GM18909 (cell line): ENCODE results near the gene DYNC1LI2.
"Not testable (repeated sequence)": the region's sequence is repeated elsewhere in the genome, so short reads cannot be mapped to it uniquely, and the experiment has no call there.

Source experiments
- ATAC-seq: cut with Tn5 transposase; IDR thresholded peaks from one replicate; pipeline ENCODE4 v1.9.1; 2021; ENCODE audit warnings: mild to moderate bottlenecking; ENCODE audit not compliant: unreplicated experiment, poor library complexity

DYNC1LI2 gene

GRCh38 chr16:66701026-66701425 lies 50.4 kb downstream of the DYNC1LI2 start:
- ATAC-seq, result no peak

GRCh38 chr16:66699898-66700297 lies 51.5 kb downstream of the DYNC1LI2 start:
- no peak for ATAC-seq

GRCh38 chr16:66698046-66698445 lies 53.4 kb downstream of the DYNC1LI2 start:
- no peak for ATAC-seq

GRCh38 chr16:66696669-66697630 lies 54.5 kb downstream of the DYNC1LI2 start, which contains the start of gene CMTM4:
Gene CMTM4, minus strand, starts transcription at chr16:66696743. Its CDS starts 218 bp downstream, at chr16:66696525.
- ATAC-seq, result peak; percentile 87

- ATAC-seq, result peak; percentile 41
These were observed 55.3 kb downstream of the DYNC1LI2 start for GRCh38 chr16:66695935-66696668.

- no peak for ATAC-seq
These were observed 55.9 kb downstream of the DYNC1LI2 start for GRCh38 chr16:66695471-66695934.

- ATAC-seq, result no peak
These were observed 58.3 kb downstream of the DYNC1LI2 start for GRCh38 chr16:66693149-66693548.

GRCh38 chr16:66692341-66692740 lies 59.1 kb downstream of the DYNC1LI2 start:
- no peak for ATAC-seq

GRCh38 chr16:66691234-66691633 lies 60.2 kb downstream of the DYNC1LI2 start:
- ATAC-seq, result no peak

- ATAC-seq, result no peak
These were observed 61.1 kb downstream of the DYNC1LI2 start for GRCh38 chr16:66690106-66690847.

- ATAC-seq, result no peak
These were observed 62.1 kb downstream of the DYNC1LI2 start for GRCh38 chr16:66689282-66689681.

GRCh38 chr16:66687906-66688625 lies 63.3 kb downstream of the DYNC1LI2 start:
- no peak for ATAC-seq

- ATAC-seq, result not testable (repeated sequence)
These were observed 65.8 kb downstream of the DYNC1LI2 start for GRCh38 chr16:66685501-66686115.

GRCh38 chr16:66682271-66682670 lies 69.1 kb downstream of the DYNC1LI2 start:
- no peak for ATAC-seq

GRCh38 chr16:66681676-66682075 lies 69.7 kb downstream of the DYNC1LI2 start:
- no peak for ATAC-seq

- no peak for ATAC-seq
These were observed 73.1 kb downstream of the DYNC1LI2 start for GRCh38 chr16:66678337-66678736.

GRCh38 chr16:66677836-66678235 lies 73.6 kb downstream of the DYNC1LI2 start:
- no peak for ATAC-seq

- no peak for ATAC-seq
These were observed 74.2 kb downstream of the DYNC1LI2 start for GRCh38 chr16:66677179-66677578.

GRCh38 chr16:66676599-66676998 lies 74.8 kb downstream of the DYNC1LI2 start:
- no peak for ATAC-seq
